G401 (cell line): ENCODE measurements around the gene TAAR8. TPM values are rescaled to one million over a fixed set of nuclear protein-coding genes. Genes with fewer than 3 reads are reported as not detected.
"Not testable (repeated sequence)": the region's sequence is repeated elsewhere in the genome, so short reads cannot be mapped to it uniquely, and the experiment has no call there.

Experiments
- DNase-seq: peaks from one replicate; pipeline ENCODE4 v3.0.0-alpha.2; 2015; ENCODE audit warnings: low spot score
- in situ Hi-C: cut with HindIII; loops from 2 replicates; pipeline ENCODE4 v1.10.0; 2016; ENCODE audit warnings: low sequenced_read_pairs, mixed read lengths
- total RNA-seq: library from RNA; depleted of rRNA; stranded (reverse); fragments of >200 nt; shearing (Covaris generic); gene quantifications from 2 replicates; pipeline ENCODE4 v1.2.3, GENCODE V29; 2014

TAAR8 gene
- total RNA-seq, 1 experiment from 2014 or later: not detected

DNA sequence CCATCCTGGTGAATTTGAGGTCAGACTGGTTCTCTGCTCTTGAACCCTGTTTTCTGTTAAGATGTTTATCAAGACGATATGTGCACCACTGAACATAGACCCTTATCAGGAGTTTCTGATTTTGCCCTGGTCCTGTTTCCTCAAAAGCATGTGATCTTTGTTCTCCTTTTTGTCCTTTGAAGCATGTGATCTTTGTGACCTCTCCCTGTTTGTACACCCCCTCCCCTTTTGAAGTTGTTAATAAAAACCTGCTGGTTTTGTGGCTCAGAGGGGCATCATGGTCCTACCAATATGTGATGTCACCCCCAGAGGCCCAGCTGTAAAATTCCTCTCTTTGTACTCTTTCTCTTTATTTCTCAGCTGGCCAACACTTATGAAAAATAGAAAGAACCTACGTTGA, 17.9 kb upstream of the TAAR8 start:
- not testable (repeated sequence) for DNase-seq
- in situ Hi-C loops: loop anchor here (25.0 kb wide), 1 partner anchor 253 kb away; the partner anchor contains the start of gene SLC18B1

DNA sequence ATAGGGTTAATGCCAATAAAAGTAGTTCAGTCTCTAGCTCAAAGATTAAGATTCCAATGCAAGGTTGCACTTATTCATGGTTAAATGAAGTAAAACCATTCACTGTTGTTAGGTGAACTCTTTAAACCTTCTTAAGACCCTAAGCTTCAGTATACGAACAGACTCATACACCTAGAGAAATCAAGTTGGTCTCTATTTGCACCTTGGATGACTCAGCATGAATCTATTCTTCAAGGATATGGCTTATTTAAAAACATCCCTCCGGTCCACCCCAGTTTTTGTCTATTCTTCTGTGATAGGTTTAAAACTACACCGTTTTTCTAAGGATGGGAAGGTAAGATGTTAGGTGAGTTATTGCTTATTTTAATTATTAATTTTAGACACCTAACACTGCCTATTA, 15.3 kb upstream of the TAAR8 start:
- in situ Hi-C loops: loop anchor here (25.0 kb wide), 1 partner anchor 250 kb away; the partner anchor contains the start of gene SLC18B1

DNA sequence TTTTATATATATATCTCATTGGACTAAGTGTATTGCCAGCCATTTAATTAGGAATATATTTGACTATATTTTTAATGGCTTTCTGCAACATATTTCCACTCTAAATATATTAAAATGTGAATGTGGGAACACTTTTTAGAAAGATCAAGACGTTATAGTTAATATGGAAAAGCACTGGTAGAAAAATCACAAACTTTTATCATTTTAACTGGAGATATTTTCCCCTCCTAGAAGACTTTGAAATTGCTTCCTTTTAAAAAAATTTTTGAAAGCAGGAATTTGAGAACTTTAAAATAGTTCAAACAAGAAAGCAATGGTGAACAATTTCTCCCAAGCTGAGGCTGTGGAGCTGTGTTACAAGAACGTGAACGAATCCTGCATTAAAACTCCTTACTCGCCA, 14.5 kb upstream of the TAAR8 start, which contains the start of gene TAAR9:
Gene TAAR9, plus strand, starts transcription at position 301 of the 400 bp plus-strand sequence. Its CDS starts 13 bp downstream, at position 314.
- no peak for DNase-seq
- in situ Hi-C loops: loop anchor here (25.0 kb wide), 1 partner anchor 249 kb away; the partner anchor contains the start of gene SLC18B1

More for the DNA sequence above, 15.3 kb upstream of the TAAR8 start:
- no peak for DNase-seq

DNA sequence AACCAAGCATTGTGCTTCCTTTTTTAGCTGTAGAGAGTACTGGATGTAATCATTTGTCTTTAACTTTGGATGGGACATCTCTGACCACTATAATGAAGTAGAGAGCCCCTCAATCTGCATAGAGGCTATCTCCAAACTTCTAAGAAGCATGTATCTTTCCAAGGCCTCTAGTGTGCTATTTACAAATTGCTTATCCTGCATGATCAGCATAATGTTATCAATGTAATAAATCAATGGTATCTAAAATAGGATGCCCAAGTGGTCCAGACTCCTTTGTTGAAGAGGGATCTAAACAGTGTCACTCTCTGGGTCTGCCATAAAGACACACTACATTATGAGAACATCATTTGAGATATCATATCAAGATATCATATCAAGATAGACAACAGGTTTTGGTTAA, 7.6 kb upstream of the TAAR8 start:
- in situ Hi-C loops: loop anchor here (25.0 kb wide), 1 partner anchor 242 kb away; the partner anchor contains the start of gene SLC18B1
- DNase-seq: no peak

DNA sequence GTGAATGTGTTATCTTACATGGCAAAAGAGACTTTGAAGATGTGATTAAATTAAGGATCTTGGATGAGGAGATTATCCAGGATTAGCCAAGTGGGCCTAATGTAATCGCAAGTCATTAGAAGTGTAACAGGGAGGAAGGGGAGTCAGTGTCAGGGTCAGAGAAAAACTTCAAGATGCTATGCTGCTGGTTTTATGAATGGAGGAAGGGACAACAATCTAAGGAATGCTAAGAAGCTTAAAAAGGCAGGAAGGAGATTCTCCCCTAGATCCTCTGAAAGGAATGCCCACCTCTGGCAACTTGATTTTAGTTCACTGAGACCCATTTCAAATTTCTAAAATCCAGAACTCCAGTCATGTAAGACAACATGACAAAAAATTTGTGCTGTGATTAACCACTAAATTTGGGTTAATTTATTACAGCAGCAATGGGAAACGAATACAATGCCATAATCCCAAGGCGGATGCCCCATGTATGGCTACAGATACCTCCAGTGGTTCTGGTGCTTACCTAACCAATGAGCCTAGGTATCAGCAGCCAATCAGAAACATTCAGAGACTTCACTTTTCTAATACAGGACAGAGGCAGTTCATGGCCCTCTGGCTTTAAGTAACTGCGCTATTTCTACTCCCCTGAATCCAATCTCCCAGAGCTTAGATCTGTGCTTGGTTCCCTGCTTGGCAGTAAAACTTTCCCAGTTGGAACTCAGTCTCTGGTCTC, 3.6 kb upstream of the TAAR8 start:
- in situ Hi-C loops: loop anchor here (25.0 kb wide), 1 partner anchor 238 kb away; the partner anchor contains the start of gene SLC18B1

DNA sequence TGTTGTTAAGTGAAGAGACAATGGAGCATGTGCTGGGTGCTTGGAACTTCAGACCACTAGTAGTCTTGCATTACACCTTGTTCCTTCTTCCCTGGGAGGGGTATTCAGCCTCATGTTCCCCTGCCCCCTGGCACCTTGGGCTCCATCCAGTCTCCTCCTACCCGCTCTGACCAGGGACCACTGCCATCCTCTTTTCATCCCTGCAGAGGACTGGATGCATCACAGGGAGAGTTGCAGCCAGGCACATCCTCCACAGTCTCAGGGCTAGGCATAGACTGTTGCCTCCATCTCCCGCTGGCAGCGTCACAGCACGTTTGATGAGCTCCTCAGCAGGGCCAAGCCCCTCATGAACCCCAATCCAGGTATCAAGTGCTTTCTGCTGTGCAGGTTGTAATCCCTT, 1.3 kb upstream of the TAAR8 start:
- no peak for DNase-seq
- in situ Hi-C loops: no loop called here

More for the DNA sequence above, 3.6 kb upstream of the TAAR8 start:
- DNase-seq: no peak

DNA sequence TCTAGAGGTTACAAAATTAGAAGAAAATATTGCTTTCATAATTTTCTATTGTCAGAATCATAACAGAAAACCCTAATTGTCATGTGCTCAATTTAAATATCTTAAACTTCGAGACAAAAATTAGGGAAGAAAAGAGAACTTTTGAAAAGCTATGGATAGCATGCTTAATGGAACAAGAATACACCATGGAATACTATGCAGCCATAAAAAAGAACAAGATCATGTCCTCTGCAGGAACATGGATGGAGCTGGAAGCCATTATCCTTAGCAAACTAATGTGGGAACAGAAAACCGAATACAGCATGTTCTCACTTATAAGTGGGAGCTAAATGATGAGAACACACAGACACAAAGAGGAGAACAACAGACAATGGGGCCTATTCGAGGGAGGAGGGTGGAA, 7.6 kb downstream of the TAAR8 start:
- in situ Hi-C loops, DNase-seq: not testable (repeated sequence)

DNA sequence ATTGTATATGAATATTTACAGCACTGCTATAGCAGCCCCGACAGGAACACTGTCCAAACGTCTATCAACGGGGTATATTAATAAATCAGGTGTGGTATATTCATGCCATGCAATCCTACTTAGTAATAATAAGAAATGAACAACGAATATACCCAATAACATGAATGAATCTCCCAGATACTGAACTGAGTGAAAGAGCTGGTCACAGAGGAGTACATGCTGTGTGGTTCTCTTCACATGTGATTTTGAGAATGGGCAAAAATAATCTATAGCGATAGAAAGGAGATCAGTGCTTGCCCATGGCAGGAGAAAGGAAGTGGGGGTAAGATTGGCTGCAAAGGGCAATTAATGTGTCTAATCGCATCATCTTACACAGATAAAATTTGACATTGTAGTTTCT, 13.9 kb downstream of the TAAR8 start:
- no peak for DNase-seq
- in situ Hi-C loops: no loop called here

DNA sequence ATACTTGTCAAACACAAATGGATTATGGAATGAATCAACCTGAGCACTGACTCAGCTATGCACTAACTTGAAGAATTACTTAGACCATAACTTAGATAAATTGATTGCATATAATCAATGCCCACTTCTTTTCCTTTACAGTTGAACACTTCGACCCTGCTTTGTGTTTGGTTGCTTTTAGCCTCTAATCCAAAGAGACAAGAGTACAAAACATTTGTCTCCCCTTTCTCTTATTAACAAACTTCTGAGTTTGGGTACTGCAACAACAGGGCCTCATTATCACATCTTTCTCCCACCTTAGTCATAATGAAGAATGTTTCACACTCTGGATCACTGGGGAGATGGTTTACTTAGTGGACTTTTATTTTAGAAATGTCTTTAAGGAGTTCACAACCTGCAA, 15.1 kb downstream of the TAAR8 start:
- in situ Hi-C loops: no loop called here
- DNase-seq: no peak

DNA sequence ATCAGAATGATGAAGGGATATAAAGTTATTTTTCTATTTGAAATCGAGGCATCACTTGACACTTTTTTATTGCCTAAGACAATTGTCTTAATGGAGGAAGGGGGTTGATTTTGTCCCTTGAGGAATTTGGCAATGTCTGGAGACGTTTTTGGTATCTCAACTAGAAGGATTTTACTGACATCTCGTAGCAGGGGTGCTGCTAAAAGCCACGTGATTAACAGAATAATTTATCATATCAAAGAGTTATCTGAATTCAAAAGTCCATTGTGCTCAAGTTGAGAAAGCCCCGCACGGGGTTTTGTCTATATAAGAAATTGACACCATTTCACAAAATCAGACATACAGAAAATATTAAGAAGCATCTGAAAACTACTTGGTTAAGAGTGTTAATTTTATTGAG, 16.1 kb downstream of the TAAR8 start:
- no peak for DNase-seq
- in situ Hi-C loops: no loop called here

DNA sequence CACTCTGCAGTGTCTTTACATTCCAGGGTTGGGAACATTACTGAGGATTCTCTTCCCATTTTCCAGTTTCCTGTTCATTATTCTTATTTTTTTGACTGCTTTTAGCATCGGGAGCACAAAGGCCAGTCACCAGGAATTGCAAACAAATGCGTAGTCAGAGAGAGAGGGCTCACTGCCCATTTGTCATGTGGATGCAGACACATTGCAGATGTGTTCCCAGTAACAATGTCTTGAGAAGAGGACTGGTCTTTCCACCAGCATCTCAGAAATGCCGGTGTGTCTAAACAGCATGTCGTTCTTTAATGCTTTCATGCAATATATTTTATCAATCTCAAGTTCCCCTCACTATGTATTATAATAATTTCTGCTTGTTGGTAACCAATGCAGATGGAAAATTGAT, 16.7 kb downstream of the TAAR8 start:
- no peak for DNase-seq
- in situ Hi-C loops: no loop called here

DNA sequence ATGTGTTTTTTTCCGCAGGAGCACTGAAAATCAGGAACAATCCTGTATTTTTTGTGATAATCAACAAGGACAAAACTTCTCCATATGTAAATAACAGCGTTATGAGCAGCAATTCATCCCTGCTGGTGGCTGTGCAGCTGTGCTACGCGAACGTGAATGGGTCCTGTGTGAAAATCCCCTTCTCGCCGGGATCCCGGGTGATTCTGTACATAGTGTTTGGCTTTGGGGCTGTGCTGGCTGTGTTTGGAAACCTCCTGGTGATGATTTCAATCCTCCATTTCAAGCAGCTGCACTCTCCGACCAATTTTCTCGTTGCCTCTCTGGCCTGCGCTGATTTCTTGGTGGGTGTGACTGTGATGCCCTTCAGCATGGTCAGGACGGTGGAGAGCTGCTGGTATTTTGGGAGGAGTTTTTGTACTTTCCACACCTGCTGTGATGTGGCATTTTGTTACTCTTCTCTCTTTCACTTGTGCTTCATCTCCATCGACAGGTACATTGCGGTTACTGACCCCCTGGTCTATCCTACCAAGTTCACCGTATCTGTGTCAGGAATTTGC, 17.8 kb downstream of the TAAR8 start, which contains the start of gene TAAR6:
Gene TAAR6, plus strand, starts transcription at position 102 of the 557 bp plus-strand sequence. Its CDS starts 0 bp downstream, at position 102.
- DNase-seq: no peak
- in situ Hi-C loops: no loop called here

DNA sequence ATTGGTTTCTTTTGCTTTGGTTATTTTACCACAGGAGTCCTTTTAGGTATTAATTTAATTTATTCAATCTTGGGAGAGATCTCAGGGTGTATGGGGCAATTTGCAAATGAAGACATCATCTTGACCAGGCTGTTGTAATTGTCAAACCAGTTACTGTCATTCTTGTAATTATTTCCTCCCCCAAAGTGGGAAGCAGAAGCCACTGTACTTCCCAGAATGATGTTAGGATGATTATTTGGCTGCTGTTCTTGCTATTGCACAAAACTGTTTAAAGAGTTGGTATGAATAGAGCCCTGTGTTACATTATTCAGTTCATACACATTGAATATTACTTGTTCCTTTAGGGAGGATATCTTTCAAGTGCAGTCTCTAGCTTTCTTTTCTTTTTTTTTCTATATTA, 19.3 kb downstream of the TAAR8 start:
- DNase-seq: no peak
- in situ Hi-C loops: no loop called here

DNA sequence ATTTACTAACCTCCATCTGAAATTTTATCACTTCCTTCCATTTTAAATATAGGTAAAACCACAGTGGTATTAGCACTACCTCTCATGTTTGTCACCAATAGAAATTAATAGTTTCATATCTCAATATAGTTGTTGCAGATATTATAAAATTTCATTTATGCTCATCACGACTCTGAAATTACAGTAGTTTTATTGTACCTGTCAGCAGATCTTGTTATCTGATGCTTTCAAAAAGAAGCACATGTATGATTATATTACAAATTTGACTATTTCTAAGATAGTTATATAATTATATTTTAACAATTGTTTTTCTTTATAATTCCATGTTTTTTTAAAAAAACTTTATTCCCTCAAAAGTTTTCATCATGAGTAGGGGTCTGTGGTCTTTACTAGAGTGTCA, 32.2 kb downstream of the TAAR8 start:
- in situ Hi-C loops: no loop called here
- DNase-seq: no peak

DNA sequence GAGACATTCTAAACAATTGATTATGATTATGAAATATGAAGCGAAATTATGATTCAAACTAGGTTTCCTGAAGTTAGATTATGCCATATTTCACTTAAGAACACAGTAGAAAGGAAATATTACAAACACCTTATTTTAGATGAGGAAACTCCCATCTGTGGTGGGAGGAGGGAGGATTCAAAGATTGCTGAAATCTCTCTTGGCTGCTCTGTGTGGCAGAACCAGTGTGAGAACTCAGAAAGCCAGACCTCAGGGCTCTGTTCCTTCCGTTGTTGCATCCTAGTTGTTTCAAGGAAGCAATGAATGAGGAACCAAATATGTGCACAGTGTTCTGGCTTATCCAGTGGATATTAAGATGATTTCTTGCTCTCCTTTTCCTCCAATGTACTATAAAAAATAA, 35.0 kb downstream of the TAAR8 start:
- DNase-seq: no peak
- in situ Hi-C loops: no loop called here

DNA sequence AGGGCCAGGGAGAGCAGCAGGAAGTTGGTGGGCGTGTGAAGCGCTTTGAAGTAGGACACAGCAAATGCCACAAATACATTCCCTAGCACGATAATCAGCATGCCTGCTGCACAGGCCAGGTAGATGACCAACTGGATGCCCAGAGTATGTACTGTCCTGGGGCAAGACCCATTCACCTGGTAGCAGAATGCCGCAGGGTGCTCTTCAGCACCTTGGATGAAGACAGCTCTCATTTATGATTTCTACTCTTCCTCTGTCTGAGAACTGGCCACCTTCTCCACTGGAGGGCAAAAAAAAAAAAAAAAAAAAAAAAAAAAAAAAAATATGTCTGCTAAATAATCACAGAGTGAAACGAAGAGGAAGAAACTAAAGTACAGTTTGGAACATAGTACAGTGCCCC, 37.0 kb downstream of the TAAR8 start, which contains the start of gene TAAR5:
Gene TAAR5, minus strand, starts transcription at position 288 of the 400 bp plus-strand sequence. Its CDS starts 55 bp downstream, at position 233.
- in situ Hi-C loops: no loop called here
- no peak for DNase-seq

DNA sequence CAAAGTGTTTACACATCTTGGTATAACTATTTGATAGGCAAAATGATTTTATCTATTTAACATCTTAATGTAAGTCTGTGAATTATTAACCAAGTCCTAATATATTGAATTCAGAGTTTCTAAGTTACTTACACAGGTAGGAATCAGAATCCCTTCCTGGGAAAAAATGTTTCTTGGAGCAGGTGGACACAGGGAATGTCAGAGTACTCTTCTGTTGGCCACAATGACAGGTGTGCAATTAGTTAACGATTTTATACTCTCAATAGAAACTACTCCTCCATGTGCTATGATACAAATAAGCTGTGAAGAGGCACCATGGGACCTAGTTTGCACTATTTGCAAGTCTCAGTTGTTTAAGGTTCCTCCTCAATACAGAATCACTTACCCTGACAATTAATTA, 37.9 kb downstream of the TAAR8 start:
- in situ Hi-C loops: no loop called here
- DNase-seq: no peak

DNA sequence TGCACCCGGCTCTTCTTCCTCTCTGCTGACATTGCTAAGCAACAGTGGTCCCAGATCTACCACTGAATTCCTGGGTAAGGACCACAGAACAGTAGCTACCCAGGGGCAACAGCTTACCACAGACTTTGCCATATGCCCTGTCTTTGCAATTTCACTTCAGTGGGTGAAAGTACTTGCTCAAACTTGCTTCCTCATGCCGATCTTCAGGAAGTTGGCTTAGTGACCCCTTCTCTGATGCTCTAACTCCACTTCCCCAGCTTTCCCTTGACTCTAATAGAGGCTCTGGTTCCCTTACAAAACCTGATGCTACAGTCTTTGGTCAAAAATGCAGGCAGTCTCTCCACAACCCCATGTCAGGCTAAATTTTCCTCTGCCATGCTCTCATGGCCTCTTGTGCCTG, 40.4 kb downstream of the TAAR8 start:
- in situ Hi-C loops: no loop called here
- no peak for DNase-seq

DNA sequence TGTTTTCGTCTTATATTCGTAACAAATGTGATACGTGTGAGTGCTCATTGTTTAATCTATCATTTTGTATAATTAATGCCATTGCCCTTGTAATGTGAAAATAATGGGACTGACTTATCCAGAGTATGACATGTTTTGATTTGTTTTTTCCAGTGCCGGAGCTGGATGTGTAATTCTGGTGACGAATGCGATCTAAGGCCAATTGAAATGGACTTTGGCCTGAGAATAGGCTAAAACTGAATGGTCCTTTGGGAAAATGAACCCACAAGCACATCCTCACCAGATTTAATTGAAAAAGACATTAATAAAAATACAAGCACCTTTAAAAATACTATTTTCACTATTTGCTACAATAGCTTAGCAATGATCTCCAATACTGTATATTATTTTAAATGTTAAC, 43.7 kb downstream of the TAAR8 start:
- no peak for DNase-seq
- in situ Hi-C loops: no loop called here

DNA sequence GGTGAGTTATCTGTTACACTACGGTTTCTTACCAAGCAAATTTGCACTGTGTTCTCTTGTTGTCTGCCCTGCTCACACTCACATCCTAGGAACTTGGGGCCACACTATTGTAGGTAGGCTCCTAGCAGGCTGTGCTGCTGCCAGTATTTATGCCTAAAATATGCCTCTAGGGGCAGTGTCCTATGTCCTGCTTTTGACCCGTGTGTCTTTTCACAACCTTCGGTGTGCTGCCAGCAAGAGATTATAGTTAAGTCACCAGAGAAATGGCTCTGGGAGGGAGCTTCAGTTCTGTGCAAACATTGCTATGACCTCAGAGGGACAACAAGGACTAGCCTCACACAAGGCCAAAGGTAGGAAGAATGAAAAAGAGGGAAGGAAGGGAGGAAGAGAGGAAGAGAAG, 46.0 kb downstream of the TAAR8 start:
- DNase-seq: no peak
- in situ Hi-C loops: no loop called here
